Testis (tissue), 3 donors: ENCODE measurements around the gene RPP38. TPM values are rescaled to one million over a fixed set of nuclear protein-coding genes. Genes with fewer than 3 reads are reported as not detected.

ENCODE experiments used
- DNase-seq: peaks from one replicate; pipeline ENCODE4 v3.0.0-alpha.2; 2019
- H3K27ac ChIP-seq, 2 donors: fragments of 200-600 bp; sonication (generic); one replicate each; pipeline ENCODE4 v1.5.1; 2019
- H3K27me3 ChIP-seq: fragments of 200-600 bp; sonication (generic); one replicate; pipeline ENCODE4 v1.5.1; 2019
- H3K36me3 ChIP-seq: fragments of 200-600 bp; sonication (generic); one replicate; pipeline ENCODE4 v1.5.1; 2017; ENCODE audit warnings: low read depth; ENCODE audit errors: missing control alignments
- H3K4me1 ChIP-seq: fragments of 200-600 bp; sonication (generic); one replicate; pipeline ENCODE4 v1.5.1; 2019
- H3K4me3 ChIP-seq, 2 donors: fragments of 200-600 bp; sonication (generic); one replicate each; pipeline ENCODE4 v1.5.1; 2017 to 2019
- H3K9me3 ChIP-seq: fragments of 200-600 bp; sonication (generic); one replicate; pipeline ENCODE4 v1.5.1; 2017
- POLR2A ChIP-seq: fragments of 450-650 bp; IDR thresholded peaks from one replicate; pipeline ENCODE4 v1.6.1; 2017; ENCODE audit warnings: antibody characterized with exemption, mild to moderate bottlenecking, moderate library complexity
- WGBS, 2 donors: methylation state at CpG; one replicate each; pipeline ENCODE4 v1.1.5; 2018; 5-methylcytosine and 5-hydroxymethylcytosine counted together
- intact Hi-C: fragments of 100-400 bp; cut with DNase I; formaldehyde crosslinking; loops from one replicate; pipeline ENCODE4 v1.15.1; 2023; ENCODE audit warnings: low total_unique reads
- polyA plus RNA-seq: library from polyadenylated mRNA; stranded (reverse); fragments of 350-450 nt; fragmentation: Illumina TruSeq; extraction: RNeasy Lipid Tissue Mini Kit (QIAGEN cat#74804); gene quantifications from one replicate; pipeline ENCODE4 v1.2.3, GENCODE V29; 2014; ENCODE audit warnings: low read depth, low replicate concordance; ENCODE audit not compliant: insufficient read depth
- total RNA-seq, 2 donors: library from RNA; depleted of rRNA; stranded (reverse); fragments of >200 nt; gene quantifications; one replicate each; pipeline ENCODE4 v1.2.3, GENCODE V29; 2016
- TF ChIP-seq, protein P1 (sequence below), 3 experiments: fragments of 450-650 bp in 2 of 3; fragments of 200-600 bp in 1 of 3; sonication (generic) in 1 of 3; IDR thresholded peaks; one replicate each; pipeline ENCODE4 v1.5.1; 2016 to 2019; ENCODE audit warnings: antibody characterized with exemption in 3 of 3, mild to moderate bottlenecking in 2 of 3, moderate library complexity in 1 of 3

Gene RPP38
- total and polyA plus RNA-seq, 3 donors from 2014 or later = 30.3 to 73.4 (median 41.4) TPM

DNA sequence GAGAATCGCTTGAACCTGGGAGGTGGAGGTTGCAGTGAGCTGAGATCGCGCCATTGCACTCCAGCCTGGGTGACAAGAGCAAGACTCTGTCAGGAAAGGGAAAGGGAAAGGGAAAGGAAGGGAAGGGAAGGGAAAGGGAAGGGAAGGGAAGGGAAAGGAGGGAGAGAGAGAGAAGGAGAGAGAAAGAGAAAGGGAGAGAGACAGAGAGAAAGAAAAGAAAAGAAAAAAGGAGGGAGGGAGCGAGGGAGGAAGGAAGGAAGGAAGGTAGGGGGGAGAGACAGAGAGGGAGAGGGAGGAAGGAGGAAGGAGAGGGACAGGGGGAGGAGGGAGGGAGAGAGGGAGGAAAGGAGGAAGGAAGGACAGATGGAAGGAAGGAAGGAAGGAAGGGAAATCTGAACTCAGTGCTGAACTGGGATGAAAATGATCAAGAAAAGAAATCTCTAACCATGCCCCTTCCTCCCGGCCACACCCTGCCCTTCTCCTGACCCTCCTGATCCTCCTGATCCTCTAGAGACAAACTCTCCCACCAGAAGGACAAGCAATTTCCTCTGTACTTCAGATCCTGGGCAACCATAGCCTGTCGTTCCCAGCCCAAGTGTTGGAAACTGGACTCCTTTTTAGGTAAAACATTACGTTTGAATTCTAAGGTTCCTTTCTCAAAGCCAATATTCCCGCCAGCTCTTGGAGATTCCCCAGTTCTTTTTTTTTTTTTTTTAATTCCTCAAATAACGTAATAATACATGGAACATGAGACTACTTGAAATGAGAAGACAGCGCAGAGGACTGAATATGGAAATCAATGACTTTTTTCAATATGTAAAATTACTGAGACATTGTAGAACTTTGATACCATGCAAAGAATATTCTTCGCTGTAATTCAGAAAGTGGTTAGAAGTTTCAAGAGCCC is 39.2 kb downstream of the RPP38 start:
- H3K27me3 ChIP-seq = no peaks in the 10 kb centered on the region
- TF ChIP-seq, protein P1, sequence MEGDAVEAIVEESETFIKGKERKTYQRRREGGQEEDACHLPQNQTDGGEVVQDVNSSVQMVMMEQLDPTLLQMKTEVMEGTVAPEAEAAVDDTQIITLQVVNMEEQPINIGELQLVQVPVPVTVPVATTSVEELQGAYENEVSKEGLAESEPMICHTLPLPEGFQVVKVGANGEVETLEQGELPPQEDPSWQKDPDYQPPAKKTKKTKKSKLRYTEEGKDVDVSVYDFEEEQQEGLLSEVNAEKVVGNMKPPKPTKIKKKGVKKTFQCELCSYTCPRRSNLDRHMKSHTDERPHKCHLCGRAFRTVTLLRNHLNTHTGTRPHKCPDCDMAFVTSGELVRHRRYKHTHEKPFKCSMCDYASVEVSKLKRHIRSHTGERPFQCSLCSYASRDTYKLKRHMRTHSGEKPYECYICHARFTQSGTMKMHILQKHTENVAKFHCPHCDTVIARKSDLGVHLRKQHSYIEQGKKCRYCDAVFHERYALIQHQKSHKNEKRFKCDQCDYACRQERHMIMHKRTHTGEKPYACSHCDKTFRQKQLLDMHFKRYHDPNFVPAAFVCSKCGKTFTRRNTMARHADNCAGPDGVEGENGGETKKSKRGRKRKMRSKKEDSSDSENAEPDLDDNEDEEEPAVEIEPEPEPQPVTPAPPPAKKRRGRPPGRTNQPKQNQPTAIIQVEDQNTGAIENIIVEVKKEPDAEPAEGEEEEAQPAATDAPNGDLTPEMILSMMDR (IDR thresholded peaks at IDR 0.05) = no peak
- no peak for TF ChIP-seq POLR2A
- H3K4me3 ChIP-seq = no peak overlapping the region
- no peaks in the 10 kb centered on the region for H3K9me3 ChIP-seq
- no peak overlapping the region for H3K27ac ChIP-seq
- no peak for DNase-seq
- 83 to 86% methylated on average over 11 of the region's 11 CpGs for WGBS, 2 donors
- no peaks in the 10 kb centered on the region for H3K4me1 ChIP-seq
- intact Hi-C loops = no loop called here
- H3K36me3 ChIP-seq = peaks cover 4% of the 10 kb centered on the region

DNA sequence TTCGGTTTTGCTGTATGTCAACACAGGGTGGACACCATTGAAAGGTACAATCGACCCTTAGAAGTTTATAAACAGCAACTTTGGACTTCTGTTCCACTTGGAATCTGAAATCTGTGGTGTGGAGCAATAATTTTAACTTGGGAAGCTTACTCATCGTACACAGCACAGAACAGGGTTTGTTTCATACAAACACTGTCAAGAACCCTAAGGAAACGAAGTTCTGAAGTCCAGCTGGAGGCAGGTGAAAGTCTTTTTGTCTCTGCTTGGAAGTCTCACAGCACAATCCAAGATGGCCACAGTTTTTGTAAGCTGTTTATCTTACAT is 39.8 kb downstream of the RPP38 start:
- no peaks in the 10 kb centered on the region for H3K4me1 ChIP-seq
- H3K9me3 ChIP-seq = no peaks in the 10 kb centered on the region
- 66 to 86% methylated on average over 4 of the region's 4 CpGs for WGBS, 2 donors
- H3K4me3 ChIP-seq = no peak overlapping the region
- TF ChIP-seq, protein P1 (IDR thresholded peaks at IDR 0.05) = no peak
- no peak for TF ChIP-seq POLR2A
- no peaks in the 10 kb centered on the region for H3K27me3 ChIP-seq
- intact Hi-C loops = no loop called here
- H3K27ac ChIP-seq = no peak overlapping the region
- peaks cover 4% of the 10 kb centered on the region for H3K36me3 ChIP-seq
- DNase-seq = no peak

DNA sequence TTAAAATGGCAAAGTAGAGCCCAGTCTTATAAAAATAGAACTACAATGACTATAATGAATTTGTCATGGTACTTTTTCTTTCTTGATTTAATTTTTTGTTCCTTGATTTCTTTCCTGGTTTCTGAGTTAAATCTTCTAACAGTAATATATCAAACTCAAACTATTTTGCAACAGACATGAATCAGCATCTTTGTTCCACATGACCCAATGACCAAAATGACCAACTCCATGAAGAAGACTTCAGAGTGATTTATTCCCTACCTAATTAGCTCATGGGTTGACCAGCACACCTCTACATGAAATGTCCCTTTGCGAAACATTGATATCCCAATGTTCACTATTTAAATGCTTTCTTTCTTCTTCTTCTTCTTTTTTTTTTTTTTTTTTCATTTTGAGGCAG is 40.5 kb downstream of the RPP38 start:
- Histone ChIP-seq H3K36me3 (peaks cover 4% of the 10 kb centered on the region), H3K27me3 (no peaks in the 10 kb centered on the region), H3K4me1 (no peaks in the 10 kb centered on the region), H3K27ac (no peak overlapping the region), H3K9me3 (no peaks in the 10 kb centered on the region), H3K4me3 (no peak overlapping the region)
- TF ChIP-seq, protein P1 (IDR thresholded peaks at IDR 0.05) = no peak
- no peak for TF ChIP-seq POLR2A
- intact Hi-C loops = no loop called here
- no peak for DNase-seq
- 90 to 100% methylated on average over 1 of the region's 1 CpG for WGBS, 2 donors

DNA sequence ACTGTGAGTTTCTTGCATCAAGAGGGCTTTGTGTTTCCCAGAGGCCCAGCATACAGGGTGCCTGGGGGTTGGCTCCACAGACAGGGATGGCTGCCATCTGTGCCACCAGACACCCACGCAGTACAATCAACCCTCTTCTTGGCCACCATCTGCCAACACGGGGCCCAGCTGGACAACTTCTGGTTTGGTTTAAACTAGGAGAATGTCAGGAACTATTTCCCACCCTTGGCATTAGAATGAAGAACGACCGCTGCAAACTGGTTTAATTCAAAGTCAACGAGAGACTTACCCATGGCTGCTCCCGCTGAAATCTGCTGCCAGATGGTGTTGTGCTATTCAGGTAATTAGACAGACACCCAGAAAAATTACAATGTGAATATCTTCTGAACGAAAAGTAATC is 43.5 kb downstream of the RPP38 start:
- no peaks in the 10 kb centered on the region for H3K9me3 ChIP-seq
- no peaks in the 10 kb centered on the region for H3K27me3 ChIP-seq
- TF ChIP-seq POLR2A = no peak
- TF ChIP-seq, protein P1 (IDR thresholded peaks at IDR 0.05) = no peak
- no peak for DNase-seq
- no peak overlapping the region for H3K4me3 ChIP-seq
- H3K27ac ChIP-seq = no peak overlapping the region
- H3K36me3 ChIP-seq = no peaks in the 10 kb centered on the region
- WGBS, 2 donors = 89 to 90% methylated on average over 7 of the region's 7 CpGs
- intact Hi-C loops = no loop called here
- no peaks in the 10 kb centered on the region for H3K4me1 ChIP-seq
